Ovary (tissue), 9 donors: ENCODE measurements around the gene SEPTIN5. TPM values are rescaled to one million over a fixed set of nuclear protein-coding genes. Genes with fewer than 3 reads are reported as not detected.

Experiments
- DNase-seq, 5 donors: peaks; one replicate each; pipeline ENCODE4 v3.0.0-alpha.2; 2019 to 2020
- H3K27ac ChIP-seq, 2 donors: fragments of 200-600 bp; one replicate each; pipeline versions ENCODE4 v1.5.1 to v1.8.0; 2019 to 2022
- H3K27me3 ChIP-seq: fragments of 200-600 bp; one replicate; pipeline ENCODE4 v1.8.0; 2022
- H3K36me3 ChIP-seq: fragments of 200-600 bp; sonication (generic); one replicate; pipeline ENCODE4 v1.5.1; 2019
- H3K4me1 ChIP-seq: one replicate; pipeline ENCODE4 v1.8.1; 2013; ENCODE audit warnings: mild to moderate bottlenecking, moderate library complexity; ENCODE audit not compliant: insufficient read depth
- H3K4me3 ChIP-seq: fragments of 200-600 bp; sonication (generic); one replicate; pipeline ENCODE4 v1.5.1; 2017
- H3K9me3 ChIP-seq, 2 donors: fragments of 200-600 bp in 1 of 2; sonication (generic) in 1 of 2; one replicate each; pipeline versions ENCODE4 v1.5.1 to v1.8.1; 2013 to 2019; ENCODE audit warnings: mild to moderate bottlenecking in 1 of 2, moderate library complexity in 1 of 2
- EP300 ChIP-seq: sonication (generic); formaldehyde crosslinking; IDR thresholded peaks from one replicate; pipeline ENCODE4 v1.6.1; 2017; ENCODE audit warnings: antibody characterized with exemption
- POLR2A ChIP-seq: fragments of 450-650 bp; IDR thresholded peaks from one replicate; pipeline ENCODE4 v1.6.1; 2017; ENCODE audit warnings: antibody characterized with exemption, mild to moderate bottlenecking, moderate library complexity
- WGBS, 3 donors: extraction: QIAGEN DNeasy Blood & Tissue Kit in 1 of 3; methylation state at CpG; one replicate each; pipeline versions ENCODE4 v1.1.5 to v1.1.7; 2013 to 2017; 5-methylcytosine and 5-hydroxymethylcytosine counted together
- intact Hi-C, 4 donors: fragments of 100-400 bp; cut with DNase I; formaldehyde crosslinking; loops; one replicate each; pipeline versions ENCODE4 v1.11.0 to v1.15.1; 2022 to 2023
- polyA plus RNA-seq, 2 donors: library from polyadenylated mRNA; stranded (reverse); fragments of 200-250 nt in 1 of 2; fragments of 350-450 nt in 1 of 2; fragmentation: Illumina TruSeq in 1 of 2; extraction: RNeasy Lipid Tissue Mini Kit (QIAGEN cat#74804) in 1 of 2; gene quantifications; one replicate each; pipeline ENCODE4 v1.2.3, GENCODE V29; 2013 to 2014
- total RNA-seq, 7 donors: library from RNA; depleted of rRNA in 2 of 7; stranded (reverse); fragments of >200 nt in 2 of 7; fragmentation: NEBNext Ultra II Directional in 3 of 7; extraction: Animal tissue kit (Norgen Biotek cat#: 25700) in 3 of 7; gene quantifications; one replicate each; pipeline versions ENCODE4 v1.1.0 to v1.2.4, GENCODE V29; 2016 to 2023
- TF ChIP-seq, protein P1 (sequence below), 3 donors: fragments of 450-650 bp in 2 of 3; fragments of 200-600 bp in 1 of 3; IDR thresholded peaks; one replicate each; pipeline versions ENCODE4 v1.5.1 to v1.8.0; 2016 to 2022; ENCODE audit warnings: antibody characterized with exemption in 3 of 3, mild to moderate bottlenecking in 1 of 3
- donor health status: DM: no; HTN: no; CAD: no; lungs with moderate emphysema.
- donor health status: DM: no; HTN: no; CAD: no.
- donor health status: Bipolar disorder and iron deficiency.
- donor health status: DM: yes; HTN: yes; CAD: no.
- donor health status: DM: no; HTN: no; CAD: no.
- donor health status: DM: yes; HTN: yes; CAD: no.

The SEPTIN5 gene
- total and polyA plus RNA-seq, 9 donors = 21.0 to 55.0 (median 30.9) TPM

GRCh38 chr22:19691721-19692341, 22.5 kb upstream of the SEPTIN5 start:
- H3K4me3 ChIP-seq = no peak overlapping the region
- intact Hi-C loops = no loop called here
- no peaks in the 10 kb centered on the region for H3K36me3 ChIP-seq
- peak in 1 of 5 donors; percentile 53 for DNase-seq
- 10 to 18% (median 11%) methylated on average over 19 of the region's 19 CpGs for WGBS, 3 donors
- H3K9me3 ChIP-seq = no peaks in the 10 kb centered on the region
- TF ChIP-seq POLR2A = no peak
- H3K27me3 ChIP-seq = no peaks in the 10 kb centered on the region
- H3K27ac ChIP-seq = no peak overlapping the region
- H3K4me1 ChIP-seq = no peaks in the 10 kb centered on the region

- Histone ChIP-seq H3K27me3 (no peaks in the 10 kb centered on the region), H3K9me3 (no peaks in the 10 kb centered on the region), H3K36me3 (no peaks in the 10 kb centered on the region), H3K4me1 (no peaks in the 10 kb centered on the region), H3K4me3 (no peak overlapping the region), H3K27ac (no peak overlapping the region)
- no peak for DNase-seq
- TF ChIP-seq EP300 = no peak
- no peak for TF ChIP-seq POLR2A
- TF ChIP-seq, protein P1, sequence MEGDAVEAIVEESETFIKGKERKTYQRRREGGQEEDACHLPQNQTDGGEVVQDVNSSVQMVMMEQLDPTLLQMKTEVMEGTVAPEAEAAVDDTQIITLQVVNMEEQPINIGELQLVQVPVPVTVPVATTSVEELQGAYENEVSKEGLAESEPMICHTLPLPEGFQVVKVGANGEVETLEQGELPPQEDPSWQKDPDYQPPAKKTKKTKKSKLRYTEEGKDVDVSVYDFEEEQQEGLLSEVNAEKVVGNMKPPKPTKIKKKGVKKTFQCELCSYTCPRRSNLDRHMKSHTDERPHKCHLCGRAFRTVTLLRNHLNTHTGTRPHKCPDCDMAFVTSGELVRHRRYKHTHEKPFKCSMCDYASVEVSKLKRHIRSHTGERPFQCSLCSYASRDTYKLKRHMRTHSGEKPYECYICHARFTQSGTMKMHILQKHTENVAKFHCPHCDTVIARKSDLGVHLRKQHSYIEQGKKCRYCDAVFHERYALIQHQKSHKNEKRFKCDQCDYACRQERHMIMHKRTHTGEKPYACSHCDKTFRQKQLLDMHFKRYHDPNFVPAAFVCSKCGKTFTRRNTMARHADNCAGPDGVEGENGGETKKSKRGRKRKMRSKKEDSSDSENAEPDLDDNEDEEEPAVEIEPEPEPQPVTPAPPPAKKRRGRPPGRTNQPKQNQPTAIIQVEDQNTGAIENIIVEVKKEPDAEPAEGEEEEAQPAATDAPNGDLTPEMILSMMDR (IDR thresholded peaks at IDR 0.05) = no peak
- WGBS, 3 donors = 96 to 97% (median 96%) methylated on average over 14 of the region's 14 CpGs
- intact Hi-C loops = no loop called here
Observed at GRCh38 chr22:19693581-19693980, 20.7 kb upstream of the SEPTIN5 start.

DNA sequence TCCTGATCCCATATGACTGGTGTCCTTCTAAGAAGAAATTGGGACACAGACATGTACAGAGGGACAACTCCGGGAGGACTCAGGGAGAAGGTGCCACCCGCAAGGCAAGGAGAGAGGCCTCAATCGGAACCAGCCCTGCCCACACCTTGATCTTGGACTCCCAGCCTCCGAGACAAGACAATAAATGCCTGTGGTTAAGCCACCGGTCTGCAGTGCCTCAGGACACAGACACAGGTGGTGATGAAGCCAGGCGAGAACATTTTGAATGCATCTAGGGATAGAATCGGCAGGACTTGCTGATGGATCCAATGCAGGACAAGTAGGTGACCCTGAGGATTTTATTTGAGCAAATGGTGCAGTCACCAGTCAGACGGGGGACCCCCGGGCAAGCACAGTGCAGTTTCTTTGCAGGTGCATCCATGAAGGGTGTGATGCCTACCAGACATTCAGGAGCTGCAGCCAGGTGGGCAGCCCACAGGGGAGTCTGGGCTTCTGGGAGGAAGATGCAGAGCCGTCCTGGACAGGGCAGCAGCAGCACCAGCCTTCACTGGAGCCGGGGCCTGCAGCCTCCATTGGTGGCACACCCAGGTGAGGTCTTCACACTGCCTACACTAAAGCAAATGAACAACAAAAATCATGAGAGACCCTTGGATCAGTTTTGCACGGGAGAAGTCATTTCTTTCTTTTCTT, 20.2 kb upstream of the SEPTIN5 start:
- DNase-seq = no peak
- H3K9me3 ChIP-seq = no peaks in the 10 kb centered on the region
- no peak overlapping the region for H3K4me3 ChIP-seq
- H3K36me3 ChIP-seq = no peaks in the 10 kb centered on the region
- intact Hi-C loops = no loop called here
- TF ChIP-seq EP300 (no peak), POLR2A (no peak)
- TF ChIP-seq, protein P1 (IDR thresholded peaks at IDR 0.05) = no peak
- no peaks in the 10 kb centered on the region for H3K27me3 ChIP-seq
- no peak overlapping the region for H3K27ac ChIP-seq
- no peaks in the 10 kb centered on the region for H3K4me1 ChIP-seq
- 85 to 88% (median 88%) methylated on average over 12 of the region's 12 CpGs for WGBS, 3 donors

GRCh38 chr22:19694696-19695095, 19.6 kb upstream of the SEPTIN5 start:
- intact Hi-C loops = no loop called here
- Histone ChIP-seq H3K27me3 (no peaks in the 10 kb centered on the region), H3K4me3 (no peak overlapping the region), H3K4me1 (no peaks in the 10 kb centered on the region), H3K36me3 (no peaks in the 10 kb centered on the region), H3K27ac (no peak overlapping the region), H3K9me3 (no peaks in the 10 kb centered on the region)
- 90 to 91% (median 91%) methylated on average over 13 of the region's 13 CpGs for WGBS, 3 donors
- TF ChIP-seq, protein P1 (IDR thresholded peaks at IDR 0.05) = no peak
- TF ChIP-seq EP300 (no peak), POLR2A (no peak)
- DNase-seq = no peak
